Measurements from ENCODE around the gene ANKRD34A.
A peak's percentile ranks its signal among the peaks of the same experiment; 100 is the strongest.

Gene ANKRD34A

DNA sequence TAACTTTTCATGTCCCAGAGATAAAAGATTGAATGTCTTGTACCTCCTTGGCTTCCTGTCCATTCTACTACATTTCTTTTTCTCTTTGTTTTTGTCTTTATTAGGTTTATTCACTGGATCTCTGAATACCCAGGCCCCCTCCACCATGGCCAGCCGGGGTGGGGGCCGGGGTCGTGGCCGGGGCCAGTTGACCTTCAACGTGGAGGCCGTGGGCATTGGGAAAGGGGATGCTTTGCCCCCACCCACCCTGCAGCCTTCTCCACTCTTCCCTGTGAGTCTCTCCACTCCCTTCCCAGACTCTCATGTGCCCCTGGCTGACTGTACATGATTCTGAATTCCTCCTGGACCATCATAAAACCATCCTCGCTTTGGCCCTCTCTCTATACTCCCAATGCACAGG, 10.3 kb upstream of the ANKRD34A start:
- no peak for DNase-seq (ENCODE audit: low read depth in 4 of 4, low spot score in 1 of 4)

DNA sequence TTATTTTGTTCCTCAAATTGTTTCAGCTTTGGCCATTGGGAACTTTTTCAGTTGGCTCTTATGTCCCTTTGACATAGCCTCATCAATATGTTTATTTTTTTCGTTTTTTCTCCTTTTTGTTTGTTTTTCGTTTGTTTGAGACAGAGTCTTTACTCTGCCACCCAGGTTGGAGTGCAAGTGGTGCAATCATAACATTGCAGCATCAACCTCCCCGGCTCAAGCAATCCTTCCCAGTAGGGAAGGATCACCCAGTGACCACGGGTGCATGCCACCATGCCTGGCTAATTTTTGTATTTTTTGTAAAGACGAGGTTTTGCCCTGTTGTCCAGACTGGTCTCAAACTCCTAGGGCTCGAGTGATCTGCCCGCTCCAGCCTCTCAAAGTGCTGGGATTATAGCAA, 8.2 kb upstream of the ANKRD34A start:
- no peak for DNase-seq (ENCODE audit: low read depth in 4 of 4, low spot score in 1 of 4)

DNA sequence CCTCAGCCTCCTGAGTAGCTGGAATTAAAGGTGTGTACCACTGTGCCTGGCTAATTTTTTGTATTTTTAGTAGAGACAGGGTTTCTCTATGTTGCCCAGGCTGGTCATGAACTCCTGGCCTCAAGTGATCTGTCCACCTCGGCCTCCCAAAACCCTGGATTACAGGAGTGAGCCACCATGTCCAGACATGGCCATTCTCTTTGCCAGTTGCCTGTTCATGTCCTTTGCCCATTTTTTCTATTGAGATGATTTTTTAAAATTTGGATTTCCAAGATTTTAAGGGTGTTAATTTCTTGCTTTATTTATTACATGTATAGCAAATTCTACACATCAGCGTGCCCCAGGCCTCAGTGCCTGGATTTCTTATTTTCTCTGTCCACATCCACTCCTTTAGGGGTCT, 2.9 kb upstream of the ANKRD34A start:
- no peak for DNase-seq (ENCODE audit: low read depth in 4 of 4, low spot score in 1 of 4)

DNA sequence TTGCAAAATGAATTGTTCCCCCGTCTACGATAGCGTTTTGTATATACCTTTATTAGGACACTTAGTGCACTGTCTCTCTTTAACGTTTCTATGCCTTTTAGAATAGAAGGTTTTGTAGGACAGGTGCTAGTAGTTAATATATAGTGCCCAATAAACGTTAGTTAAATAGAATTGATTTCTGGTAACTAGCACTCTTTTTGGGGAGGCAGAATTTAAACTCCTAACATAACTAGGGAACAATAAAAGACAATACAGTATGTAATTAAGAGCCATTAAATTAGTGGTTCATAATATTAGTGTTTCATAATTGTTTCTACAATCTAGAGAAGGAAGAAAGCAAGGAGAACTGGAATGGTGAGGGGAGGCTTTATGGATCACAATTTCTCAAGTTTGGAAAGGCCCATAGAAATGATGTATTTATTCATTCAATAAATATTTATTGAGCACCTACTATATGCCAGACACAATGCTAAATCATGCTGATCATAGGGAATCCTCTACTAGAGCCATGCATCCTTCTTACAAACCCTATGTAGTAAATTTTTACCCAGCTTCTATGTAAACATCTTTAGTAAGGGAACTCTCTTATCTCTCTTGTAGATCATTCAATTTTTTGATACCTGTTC, 857 bp upstream of the ANKRD34A start:
- DNase-seq (ENCODE audit: low read depth in 4 of 4, low spot score in 1 of 4): no peak

DNA sequence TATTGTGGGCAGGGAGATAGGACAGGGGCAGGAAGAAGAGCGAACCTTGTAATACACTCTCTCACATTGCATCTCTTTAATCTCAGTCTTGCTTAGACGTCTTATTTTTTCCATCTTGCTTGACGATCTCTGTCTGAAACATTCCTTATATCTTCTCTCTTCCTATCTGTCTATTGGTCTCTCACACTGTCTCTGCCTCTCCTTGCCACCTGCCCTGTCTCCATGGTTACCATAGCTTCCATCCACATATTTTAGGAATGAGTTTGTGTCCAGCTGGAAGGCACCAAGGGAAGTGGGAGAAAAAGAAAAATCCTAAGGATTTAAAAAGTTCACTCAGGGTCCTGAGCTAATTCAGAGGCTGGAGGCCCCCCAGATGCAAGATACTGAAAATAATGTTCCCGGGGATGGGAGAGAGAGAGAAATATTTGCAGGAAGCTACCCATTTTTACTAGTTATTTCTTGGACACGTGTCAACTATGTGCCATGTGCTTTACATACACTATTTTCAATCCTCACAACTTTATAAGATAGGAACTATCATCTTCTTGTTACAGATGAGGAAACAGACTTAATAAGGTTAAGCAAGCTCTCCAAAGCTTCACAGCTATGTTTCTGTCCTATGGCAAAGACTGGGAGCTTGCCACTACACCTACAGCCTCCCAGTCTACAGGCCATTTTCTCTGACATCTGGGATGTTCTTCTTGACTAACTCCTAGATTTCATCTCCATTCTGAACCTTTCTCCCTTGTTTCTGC, 933 bp downstream of the ANKRD34A start:
- DNase-seq (ENCODE audit: low read depth in 4 of 4, low spot score in 1 of 4): no peak

DNA sequence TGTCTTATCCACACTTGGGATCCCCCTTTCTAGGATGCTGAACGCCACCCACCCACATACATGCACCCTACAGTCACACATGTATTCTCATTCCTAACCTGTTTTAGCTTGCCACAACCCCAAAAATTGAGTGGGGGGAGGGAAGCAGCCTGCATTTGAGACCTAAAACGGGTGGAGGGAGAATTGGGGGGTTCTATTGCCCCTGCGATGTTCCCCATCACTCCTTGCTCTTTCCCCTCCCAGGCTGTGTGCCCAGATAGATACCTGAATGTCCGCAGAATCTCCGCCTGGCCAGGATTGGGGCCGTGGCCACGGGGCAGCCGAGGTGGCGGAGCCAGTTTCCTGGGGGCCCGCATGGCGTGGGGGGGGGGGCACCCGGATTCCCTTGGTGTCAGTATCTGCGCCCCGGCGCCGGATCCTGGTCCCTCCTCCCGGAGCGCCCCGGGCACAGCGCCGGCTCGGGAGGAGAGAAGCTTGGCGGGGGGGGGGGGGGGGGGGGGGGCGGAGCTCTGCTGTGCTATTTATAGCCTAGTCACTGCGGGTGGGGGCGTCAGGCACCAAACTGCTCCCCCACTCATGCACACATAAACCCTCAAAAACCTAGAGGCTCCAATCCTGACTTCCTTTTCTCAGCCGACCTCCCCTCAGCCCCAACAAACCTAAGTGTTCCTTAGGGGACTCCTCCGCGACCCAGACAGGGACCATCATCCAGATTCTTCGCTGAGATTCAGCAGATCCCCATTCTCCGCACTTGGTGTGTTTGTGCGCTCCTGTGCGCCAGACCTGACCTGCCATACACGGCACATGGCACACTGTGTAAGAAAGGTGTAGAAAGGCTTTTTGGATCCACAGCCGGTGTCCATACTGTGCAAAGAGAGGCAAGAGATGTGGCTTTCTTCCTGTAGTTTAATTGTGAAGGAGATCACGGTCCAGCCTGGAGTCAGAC, 1.9 kb downstream of the ANKRD34A start:
- no peak for DNase-seq (ENCODE audit: low read depth in 4 of 4, low spot score in 1 of 4)

DNA sequence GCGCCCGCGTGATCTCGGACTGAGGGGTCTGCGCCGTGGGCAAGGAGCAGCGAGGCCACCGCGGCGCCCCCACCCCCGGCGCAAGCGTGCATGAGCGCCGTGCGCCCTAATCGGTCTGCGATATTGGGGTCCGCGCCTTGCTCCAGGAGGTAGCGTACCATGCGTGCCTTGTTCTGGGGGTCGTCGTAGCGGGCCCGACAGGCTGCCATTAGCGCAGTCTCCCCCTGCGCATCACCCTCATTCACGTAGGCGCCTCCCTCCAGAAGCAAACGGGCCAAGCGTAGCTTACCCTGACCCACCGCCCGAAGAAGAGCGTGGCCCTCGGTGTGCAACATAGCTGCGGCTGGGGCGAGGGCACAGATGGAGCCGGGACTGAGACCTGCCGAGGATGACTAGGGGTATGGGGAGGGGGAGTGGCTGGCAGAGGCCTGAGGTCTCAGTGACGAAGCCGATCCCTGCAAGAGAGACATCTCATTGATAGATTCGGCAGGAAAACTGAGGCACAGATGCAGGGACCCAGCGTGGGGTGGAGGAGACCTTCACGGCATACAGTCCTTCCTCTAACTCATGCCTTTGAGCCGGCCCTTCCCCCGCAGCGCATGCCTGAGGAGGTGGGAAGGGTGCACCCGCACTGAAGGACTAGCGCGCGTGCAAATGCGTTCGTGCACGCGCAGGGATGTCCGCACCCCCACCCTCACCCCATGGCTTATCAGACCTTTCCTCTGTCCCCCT, 2.8 kb downstream of the ANKRD34A start:
- DNase-seq (ENCODE audit: low read depth in 4 of 4, low spot score in 1 of 4): peak in 1 of 4 experiments; percentile 57

DNA sequence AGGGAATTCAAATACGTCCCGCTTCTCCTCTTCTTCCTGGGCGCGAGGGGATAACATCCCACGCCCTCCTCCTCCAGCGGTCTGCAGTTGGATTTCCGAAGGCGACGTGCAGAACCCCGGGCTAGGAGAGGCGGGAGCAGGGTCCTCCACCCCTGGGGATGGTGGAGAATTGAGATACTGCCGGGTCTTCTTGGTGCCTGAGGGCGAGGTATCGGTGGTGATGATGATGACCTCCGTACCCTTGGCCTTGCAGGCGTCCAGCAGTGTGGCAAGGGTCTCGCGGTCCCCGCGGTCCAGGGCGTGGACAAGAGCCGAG, 3.3 kb downstream of the ANKRD34A start:
- DNase-seq (ENCODE audit: low read depth in 4 of 4, low spot score in 1 of 4): no peak

DNA sequence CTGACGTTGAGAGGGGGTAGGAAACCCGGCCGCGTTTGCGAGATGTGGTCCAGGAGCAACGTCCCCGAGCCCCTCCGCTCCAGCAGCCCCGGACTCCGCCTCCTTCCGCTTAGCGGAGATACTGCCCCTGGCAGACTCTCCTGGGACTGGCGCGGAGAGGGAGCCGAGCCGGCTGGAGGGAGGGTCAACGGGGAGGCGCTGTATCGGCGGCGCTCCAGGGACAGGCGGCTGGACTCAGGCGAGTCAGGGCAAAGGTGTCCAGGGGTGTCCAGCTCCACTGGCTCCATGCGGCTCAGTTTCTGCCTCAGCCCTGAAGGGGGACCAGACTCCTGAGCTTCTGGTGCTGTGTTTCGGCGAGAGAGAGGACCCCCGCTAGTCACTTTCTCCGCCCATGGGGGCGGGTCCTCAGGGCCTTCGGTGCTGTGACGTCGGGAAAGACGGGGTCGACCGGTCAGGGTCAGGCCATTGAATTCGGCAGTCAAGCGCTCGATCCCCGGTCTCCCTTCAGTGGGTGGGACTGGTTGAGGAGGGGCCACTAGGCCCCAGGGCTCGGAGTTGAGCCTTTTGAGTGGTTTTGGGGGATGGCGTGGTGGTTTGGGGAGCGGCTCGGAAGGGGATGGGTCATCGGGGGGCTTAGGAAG, 3.8 kb downstream of the ANKRD34A start:
- no peak for DNase-seq (ENCODE audit: low read depth in 4 of 4, low spot score in 1 of 4)

DNA sequence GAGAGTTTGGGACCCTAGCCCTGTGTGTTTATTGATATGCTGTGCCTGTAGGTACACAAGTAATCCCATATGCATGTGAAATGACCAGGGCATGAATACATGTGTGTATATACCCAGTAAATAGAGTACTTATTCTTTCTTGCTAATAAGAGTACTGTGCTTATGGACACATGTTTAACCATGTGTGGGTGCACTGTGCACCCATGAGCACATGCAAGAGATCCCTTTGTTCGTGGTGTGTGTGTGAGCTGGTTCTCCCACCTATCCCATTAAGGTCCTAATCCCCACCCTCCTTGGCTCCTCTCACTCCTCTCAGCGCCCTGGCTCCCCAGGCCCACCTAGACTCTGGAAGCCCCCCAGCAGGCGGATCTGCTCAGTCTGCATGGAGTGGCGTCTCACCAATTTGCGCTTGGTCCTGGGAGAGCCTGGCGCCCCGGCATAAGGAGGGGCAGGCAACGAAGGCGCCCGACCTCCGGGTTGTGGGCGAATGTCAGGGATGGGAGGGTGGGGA, 4.4 kb downstream of the ANKRD34A start:
- no peak for DNase-seq (ENCODE audit: low read depth in 4 of 4, low spot score in 1 of 4)

DNA sequence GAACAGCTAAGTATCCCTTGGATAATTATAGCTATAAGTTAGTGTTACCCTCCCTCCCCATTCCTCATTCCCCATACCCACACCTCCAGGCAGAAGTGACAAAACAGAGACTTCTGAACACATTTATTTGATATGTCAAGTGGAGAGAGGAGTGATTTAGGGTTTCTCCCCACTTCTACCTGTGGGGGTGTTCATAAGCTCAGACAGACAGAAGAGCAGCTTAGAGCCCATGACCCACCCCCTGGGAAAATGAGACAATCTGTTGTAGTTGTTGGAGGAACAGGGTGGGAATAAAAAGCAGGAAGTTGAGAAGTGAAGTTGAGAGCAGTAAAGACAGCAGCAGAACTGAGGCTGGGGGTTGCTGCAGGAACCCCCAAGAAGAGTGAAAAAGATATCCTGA, 5.0 kb downstream of the ANKRD34A start:
- DNase-seq (ENCODE audit: low read depth in 4 of 4, low spot score in 1 of 4): no peak

DNA sequence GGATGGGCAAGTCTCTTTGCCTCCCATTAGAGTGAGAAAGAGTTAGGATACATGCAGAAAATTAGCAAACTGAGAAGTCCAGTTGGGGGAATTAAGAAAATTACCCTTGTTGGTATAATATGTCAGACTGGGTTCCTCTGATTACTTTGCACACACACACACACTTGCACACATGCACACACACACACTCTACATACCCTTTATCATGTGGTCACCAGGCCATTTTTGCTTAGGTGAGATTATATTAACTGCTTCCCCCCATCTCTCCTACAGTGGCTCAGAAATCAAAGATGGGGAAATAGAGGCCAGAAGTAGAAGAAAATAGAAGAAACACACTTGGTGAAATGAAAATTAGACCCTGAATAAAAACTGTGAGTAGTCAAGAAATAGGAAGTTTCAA, 5.6 kb downstream of the ANKRD34A start:
- DNase-seq (ENCODE audit: low read depth in 4 of 4, low spot score in 1 of 4): no peak

DNA sequence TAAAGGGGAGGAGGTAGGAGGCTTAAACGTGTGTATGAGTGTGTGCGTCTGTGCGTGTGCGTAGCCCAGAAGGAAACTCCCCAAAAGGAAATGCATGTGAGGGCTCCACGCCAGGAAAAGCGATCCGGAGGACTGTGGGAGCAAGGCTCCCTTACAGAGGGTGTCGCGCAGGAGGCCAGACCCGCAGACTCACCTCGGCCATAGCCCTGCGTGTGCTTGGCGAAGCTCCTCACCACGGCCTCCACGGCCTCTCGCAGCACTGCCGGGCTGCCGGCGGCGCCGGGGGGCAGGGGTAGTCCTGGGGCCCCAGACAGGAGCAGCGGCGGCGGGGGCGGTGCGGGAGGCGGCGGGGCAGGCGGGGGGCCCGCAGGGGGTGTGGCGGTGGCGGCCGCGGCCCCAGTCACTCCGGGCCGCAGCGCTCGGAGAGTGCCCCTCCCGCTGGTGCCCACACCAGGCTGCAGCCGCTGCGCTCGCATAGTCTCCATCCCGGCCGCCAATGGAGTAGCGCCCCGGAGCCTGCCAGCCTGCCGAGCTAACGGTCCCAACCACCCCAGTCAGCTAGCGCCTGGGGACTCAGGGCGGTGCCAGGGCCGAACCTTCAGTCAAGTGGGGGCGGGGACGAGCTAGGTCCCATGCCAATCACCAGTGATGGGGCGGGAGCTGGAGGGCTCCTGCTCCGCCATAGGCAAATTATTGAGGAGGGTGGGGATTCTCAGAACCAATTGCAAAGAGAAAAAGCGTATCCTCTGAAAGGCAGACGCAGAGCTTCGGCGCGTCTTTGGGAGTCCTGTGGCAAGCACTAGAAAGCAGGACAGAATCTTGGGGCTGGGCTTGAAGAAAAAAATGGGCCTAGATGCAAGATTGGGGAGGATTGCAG, 6.7 kb downstream of the ANKRD34A start, which contains the start of gene LIX1L:
Gene LIX1L (minus strand): TSS at position 575 of the 877 bp plus-strand sequence. CDS start 90 bp downstream, at position 485.
- DNase-seq (ENCODE audit: low read depth in 4 of 4, low spot score in 1 of 4): peak; percentile 86 to 94 (median 89)

DNA sequence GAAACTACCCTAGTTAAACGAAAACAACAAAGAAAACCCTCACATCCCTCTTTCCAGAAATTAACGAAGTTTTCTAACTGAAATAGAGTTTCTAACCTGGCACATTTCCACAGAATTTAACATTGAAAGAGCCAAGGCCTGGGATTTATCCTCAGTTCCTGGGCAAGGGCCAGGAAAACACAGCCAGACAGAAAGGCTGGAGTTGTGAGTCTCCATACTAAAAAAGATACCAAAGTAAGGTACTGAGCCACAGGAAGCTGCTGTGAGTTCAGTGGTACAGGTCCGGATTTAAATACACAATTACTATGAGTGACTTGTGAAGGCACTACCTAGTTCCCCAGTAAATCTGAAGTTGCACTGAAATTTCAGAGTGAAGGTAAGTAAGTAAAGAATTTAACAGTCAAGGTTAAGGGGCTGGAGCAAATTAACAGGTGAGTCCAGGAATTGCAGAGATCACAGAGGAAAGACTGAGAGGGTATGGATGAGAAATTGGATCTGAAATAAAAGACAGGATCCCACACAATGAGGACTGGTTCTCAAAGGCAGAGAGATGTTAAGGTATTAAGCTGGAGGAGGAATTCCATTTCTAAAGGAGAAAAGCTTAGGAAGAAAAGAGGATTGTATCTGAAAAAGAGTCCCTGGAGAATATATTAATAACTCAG, 7.5 kb downstream of the ANKRD34A start:
- no peak for DNase-seq (ENCODE audit: low read depth in 4 of 4, low spot score in 1 of 4)

DNA sequence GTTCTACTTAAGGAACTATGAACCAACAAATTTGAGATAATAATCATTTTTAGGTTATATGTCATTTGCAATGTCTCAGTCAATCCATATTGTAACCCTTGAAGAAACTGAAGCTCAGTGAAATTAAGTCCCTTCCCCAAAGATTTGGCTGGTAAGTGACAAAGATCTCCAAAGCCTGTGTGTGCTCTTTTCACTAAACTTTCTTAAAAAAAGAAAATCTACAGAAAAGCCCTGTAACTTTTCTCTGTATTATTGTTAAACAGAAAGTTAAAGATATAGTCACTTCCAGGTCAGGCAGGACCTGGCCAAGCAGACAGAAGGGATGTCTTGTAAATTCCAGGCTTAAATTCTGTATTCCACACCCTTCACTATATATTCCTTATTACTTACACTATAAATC, 8.0 kb downstream of the ANKRD34A start:
- DNase-seq (ENCODE audit: low read depth in 4 of 4, low spot score in 1 of 4): no peak

DNA sequence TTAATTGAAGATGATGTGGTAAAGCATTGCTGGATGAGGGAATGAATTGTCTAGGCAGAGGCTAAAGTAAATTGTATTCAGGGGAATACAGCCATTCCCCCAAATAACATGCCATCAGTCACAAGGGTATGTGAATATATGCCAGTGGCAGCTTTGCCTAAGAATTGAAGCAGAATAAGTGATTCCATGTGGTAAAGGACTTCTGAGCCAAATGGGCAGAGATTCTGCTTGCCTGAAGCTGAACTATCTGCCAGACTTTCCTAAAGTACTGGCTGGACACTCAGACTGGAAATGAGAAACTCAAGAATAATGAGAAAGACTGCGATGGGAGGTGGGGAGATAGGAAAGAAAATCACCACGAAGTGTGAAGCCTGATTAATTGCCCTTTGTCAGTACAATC, 8.9 kb downstream of the ANKRD34A start:
- DNase-seq (ENCODE audit: low read depth in 4 of 4, low spot score in 1 of 4): no peak

DNA sequence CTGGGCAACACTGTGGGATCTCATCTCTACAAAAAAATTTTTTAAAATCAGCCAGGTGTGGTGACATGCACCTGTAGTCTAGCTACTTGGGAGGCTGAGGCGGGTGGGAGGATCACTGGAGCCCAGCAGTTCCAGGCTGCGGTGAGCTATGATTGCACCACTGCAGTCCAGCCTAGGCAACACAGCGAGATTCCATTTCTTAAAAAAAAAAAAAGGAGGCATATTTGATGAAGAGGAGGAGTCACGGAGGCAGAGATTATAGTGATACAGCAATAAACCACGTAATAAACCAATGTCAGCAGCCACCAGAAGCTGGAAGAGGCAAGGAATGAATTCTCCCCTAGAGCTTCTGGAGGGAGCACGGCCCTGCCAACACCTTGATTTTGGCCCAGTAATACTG, 10.5 kb downstream of the ANKRD34A start:
- DNase-seq (ENCODE audit: low read depth in 4 of 4, low spot score in 1 of 4): no peak

DNA sequence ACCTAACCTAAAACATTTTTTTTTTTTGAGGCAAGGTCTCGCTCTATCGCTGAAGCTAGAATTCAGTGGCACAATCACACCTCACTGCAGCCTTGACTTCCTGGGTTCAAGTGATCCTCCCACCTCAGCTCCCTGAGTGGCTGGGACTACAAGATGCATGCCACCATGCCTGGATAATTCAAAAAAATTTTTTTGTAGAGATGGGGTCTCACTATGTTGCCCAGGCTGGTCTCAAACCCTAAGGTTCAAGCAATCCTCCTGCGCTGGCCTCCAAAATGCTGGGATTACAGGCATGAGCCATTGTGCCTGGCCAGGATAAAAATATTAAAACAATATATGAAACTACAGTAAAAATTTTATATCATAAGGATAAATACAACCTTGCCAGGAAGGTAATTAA, 11.5 kb downstream of the ANKRD34A start:
- no peak for DNase-seq (ENCODE audit: low read depth in 4 of 4, low spot score in 1 of 4)

DNA sequence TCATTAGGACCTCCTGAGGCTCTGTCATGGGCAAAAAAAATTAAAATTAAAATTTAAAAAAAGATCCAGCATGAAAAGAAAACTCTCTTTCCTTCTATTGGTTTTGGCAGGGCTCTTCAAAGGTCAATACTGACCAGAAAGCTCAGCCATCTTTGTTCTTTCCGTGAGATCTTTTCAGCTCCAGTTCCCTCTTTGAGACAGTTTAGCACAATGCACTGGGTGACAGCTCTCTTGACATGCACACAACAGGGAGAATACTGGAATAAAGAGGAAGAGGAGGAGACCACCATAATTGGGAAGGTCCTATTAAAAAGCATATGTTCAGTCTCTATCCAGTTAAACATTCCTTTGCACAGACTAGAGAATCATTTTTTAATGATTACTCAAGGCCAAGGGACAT, 12.8 kb downstream of the ANKRD34A start:
- no peak for DNase-seq (ENCODE audit: low read depth in 4 of 4, low spot score in 1 of 4)

Data from stimulated activated CD4-positive, alpha-beta T cell treated with anti-CD3 and anti-CD28 coated beads, Interleukin-1b, Interleukin-23, amount 100 ng/mL, for 24 hours (primary cell).